ENCODE results near the gene BCL2L1.

The BCL2L1 gene

DNA sequence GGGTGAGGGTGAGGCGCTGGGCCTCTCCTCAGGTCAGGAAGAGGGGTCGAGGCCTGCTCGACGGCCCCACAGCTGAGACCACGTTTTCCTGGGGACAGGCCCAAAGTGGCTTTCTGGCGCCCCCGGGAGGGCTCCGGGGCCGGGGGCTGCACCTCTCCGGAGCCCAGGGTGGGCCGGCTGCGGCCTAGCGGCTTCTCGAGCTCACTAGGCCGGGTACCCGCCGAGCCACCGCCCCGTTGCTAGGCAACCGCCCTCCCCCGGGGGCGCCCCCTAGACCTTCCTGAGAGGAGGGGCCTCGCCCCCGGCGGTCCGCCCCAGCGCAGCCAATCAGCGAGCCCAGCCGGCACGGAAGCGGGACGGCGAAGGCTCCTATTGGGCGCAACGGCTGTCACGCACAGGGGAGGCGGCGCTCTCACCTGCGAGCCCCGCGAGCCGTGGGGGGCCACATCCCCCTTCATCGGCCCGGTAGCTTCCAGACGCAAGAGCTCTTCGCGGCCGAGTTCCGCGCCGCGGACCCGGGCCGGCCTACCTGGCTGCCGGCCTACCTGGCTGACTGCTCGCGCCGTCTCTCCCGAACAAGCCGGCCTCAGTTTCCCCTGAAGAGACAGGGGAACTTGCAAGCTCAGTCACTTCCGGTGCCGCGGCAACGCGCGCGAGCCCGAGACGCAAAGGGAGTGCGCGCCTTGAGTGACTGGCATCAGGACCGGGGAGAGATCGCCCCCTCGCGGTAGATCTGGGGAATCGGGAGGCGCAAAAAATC, 831 bp upstream of the BCL2L1 start:
- peak; percentile 96 for DNase-seq

DNA sequence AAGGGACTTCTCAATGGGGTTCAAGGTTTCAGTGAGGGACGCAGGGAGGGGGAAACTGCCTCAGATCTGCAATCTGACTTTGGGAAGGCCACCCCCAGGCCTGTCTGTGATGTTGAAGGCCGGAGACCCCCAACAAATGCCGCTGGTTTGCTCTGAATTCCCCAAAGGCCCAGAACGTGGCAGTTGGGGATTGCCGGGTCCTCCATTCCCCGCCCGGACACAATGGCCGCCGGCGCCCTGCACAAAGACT, 326 bp upstream of the BCL2L1 start:
- DNase-seq, result no peak

GRCh38 chr20:31721408-31722256, 1.0 kb downstream of the BCL2L1 start:
- no peak for DNase-seq

DNA sequence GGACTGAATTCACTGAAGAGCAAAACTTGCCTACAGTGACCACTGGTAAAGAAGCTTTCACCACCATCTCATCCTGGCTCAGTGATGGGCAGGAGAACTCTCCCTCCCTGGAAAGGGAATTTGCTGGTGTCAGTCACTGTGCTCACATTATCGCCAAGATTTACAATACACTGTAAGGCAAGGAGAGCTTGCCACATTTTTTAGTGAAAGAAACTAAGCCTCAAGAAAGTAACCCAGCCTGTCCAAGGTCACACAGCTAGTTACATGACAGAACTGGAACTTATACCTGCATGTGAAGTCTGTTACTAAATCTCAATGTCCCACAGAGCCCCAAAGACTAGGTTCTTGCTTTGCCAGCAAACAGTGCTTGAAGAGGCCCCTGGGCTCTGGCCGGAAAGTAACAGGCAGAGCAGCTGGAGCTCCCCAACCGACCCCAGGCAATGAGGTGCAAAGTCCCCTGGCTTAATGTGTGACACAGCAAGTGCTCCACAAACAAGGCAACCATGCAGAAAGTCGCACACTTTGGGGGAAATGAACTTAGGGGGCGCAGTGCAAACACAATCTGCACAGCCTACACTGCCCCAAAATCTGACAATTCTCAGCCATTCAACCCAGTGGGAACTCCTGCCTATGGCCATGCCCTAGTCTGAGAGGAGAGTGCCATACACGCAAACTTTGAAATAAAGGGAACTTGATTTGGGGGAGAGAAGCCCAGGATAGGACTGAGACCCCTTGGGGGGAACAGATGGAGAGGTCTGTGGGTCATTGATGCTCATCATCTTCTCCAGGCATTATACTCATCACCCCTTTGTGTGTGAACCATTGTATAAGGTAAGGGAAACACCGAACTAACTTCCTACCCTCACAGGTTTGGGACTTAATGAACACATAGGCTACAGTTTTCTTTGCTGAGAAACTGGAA, 1.9 kb downstream of the BCL2L1 start:
- DNase-seq, result no peak

GRCh38 chr20:31719644-31720485, 2.8 kb downstream of the BCL2L1 start:
- no peak for DNase-seq

- DNase-seq, result no peak
Measured at GRCh38 chr20:31718952-31719643, 3.6 kb downstream of the BCL2L1 start.

DNA sequence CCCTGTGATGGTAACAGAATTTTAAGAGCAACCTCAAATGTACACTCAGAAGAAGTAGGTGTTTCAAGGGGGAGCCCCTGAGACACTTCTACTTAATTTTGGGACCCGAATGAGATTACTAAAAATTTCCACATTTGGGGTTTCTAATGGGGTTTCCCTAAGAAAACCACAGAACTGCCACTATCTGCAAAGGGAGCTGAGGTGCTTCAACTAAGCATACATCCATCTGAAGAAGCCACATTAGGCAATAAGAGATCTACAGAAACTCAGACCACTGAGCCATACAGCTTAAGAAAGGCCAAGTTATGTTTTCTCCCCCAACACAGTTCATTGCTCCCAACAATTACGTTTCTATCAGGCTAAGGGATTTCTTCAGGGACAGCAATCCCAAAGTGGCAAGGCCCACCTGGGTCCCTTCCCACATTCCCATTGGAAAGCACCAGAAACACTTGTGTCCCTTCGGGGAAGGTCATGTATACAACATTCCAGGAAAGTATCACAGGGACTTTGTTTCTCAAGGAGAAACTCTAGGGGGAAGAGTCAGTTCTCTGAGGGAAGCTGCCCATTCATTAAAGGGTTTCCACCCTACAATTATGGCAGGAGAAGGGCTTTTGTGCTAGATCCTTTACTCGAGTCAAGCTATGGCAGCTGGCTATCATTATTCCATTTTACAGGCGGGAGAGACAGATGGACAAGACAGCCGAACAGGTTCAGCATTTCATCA, 5.0 kb downstream of the BCL2L1 start:
- DNase-seq, result no peak

- DNase-seq, result no peak
Measured at GRCh38 chr20:31716818-31717477, 5.7 kb downstream of the BCL2L1 start.

- no peak for DNase-seq
Measured at GRCh38 chr20:31716351-31716750, 6.3 kb downstream of the BCL2L1 start.

DNA sequence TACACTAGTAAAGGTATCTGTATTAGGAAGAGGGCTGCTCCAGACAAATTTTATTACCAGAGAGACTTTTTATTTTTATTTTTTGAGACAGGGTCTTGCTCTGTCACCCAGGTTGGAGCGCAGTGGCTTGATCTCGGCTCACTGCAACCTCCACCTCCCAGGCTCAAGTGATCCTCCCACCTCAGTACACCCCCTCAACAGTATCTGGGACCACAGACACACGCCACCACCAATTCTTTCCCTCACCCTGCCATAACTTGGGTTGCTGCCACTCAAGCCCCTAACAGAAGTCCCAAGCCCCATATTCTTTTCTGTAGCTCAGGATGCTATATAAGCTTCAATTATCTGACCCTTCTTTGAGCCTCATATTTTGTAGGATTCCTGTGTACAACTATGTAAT, 6.9 kb downstream of the BCL2L1 start:
- no peak for DNase-seq

- no peak for DNase-seq
Measured at GRCh38 chr20:31713312-31714273, 9.1 kb downstream of the BCL2L1 start.

- DNase-seq, result no peak
Measured at GRCh38 chr20:31712564-31713311, 9.9 kb downstream of the BCL2L1 start.

DNA sequence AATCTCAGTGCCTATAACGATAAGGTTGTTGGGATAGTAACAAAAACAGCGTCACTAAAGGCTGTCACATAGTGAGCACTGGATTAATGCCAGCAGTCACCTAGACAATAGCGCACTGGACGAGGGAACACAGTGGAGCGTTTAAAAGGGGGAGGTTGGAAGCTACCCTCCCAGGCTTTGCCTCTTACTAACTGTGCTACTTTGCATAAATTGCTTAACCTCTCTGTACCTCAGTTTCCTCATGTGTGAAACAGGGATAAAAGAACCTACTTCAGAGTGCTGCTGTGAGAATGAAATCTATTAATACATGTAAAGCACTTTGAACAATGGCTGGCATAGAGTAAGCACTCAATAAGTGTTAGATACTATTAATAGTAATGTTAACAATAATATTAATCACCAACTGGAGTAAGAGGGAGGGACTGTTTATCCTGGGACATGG, 10.5 kb downstream of the BCL2L1 start:
- DNase-seq, result no peak

GRCh38 chr20:31711179-31712111, 11.2 kb downstream of the BCL2L1 start:
- no peak for DNase-seq

GRCh38 chr20:31710423-31711108, 12.1 kb downstream of the BCL2L1 start:
- no peak for DNase-seq

DNA sequence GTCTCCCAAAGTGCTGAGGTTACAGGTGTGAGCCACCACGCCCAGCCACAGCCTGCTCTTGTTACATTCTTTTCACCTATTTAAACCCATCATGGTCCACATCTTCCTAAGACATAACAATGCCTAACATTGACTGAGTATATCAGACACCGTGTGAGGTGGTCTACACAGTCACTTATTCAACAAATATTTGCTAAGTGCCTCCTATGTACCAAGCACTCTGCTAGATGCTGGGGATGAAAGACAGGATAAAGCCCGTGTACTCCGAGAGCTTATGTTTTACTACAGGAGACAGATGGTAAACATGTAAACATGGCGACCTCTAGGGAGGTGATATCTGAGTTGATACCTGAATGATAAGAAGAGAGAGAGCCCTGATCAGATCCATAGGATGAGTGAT, 12.7 kb downstream of the BCL2L1 start:
- DNase-seq, result no peak

All from T-helper 9 cell (primary cell).